Neural progenitor cell (in vitro differentiated cells): Measurements from ENCODE around the gene PSMB4. TPM values are rescaled to one million over a fixed set of nuclear protein-coding genes. Genes with fewer than 3 reads are reported as not detected.
"Not testable (repeated sequence)": the region's sequence is repeated elsewhere in the genome, so short reads cannot be mapped to it uniquely, and the experiment has no call there.

Experiments used
- DNase-seq: peaks from one replicate; pipeline ENCODE4 v3.0.0-alpha.2; 2016; ENCODE audit warnings: low spot score
- H2AFZ ChIP-seq: fragments of 200-600 bp; sonication (generic); replicated peaks from 2 replicates; pipeline ENCODE4 v1.6.1; 2016; ENCODE audit warnings: antibody characterized with exemption
- H3F3A ChIP-seq: fragments of 200-600 bp; sonication (generic); 2 replicates; pipeline ENCODE4 v1.6.1; 2016; ENCODE audit warnings: antibody characterized with exemption, low read depth
- H3K27ac ChIP-seq: fragments of 200-600 bp; sonication (generic); 2 replicates; pipeline ENCODE4 v1.5.1; 2016; ENCODE audit warnings: mild to moderate bottlenecking
- H3K27me3 ChIP-seq: fragments of 200-600 bp; sonication (generic); 2 replicates; pipeline ENCODE4 v1.6.1; 2016; ENCODE audit warnings: mild to moderate bottlenecking, moderate library complexity
- H3K36me3 ChIP-seq: fragments of 200-600 bp; sonication (generic); 2 replicates; pipeline ENCODE4 v1.5.1; 2016
- H3K4me1 ChIP-seq: fragments of 200-600 bp; sonication (generic); 2 replicates; pipeline ENCODE4 v1.6.1; 2016; ENCODE audit warnings: mixed run types
- H3K4me2 ChIP-seq: fragments of 200-600 bp; sonication (generic); 2 replicates; pipeline ENCODE4 v1.6.1; 2016
- H3K4me3 ChIP-seq: fragments of 200-600 bp; sonication (generic); 2 replicates; pipeline ENCODE4 v1.5.1; 2016
- H3K79me2 ChIP-seq: fragments of 200-600 bp; sonication (generic); 2 replicates; pipeline ENCODE4 v1.6.1; 2016; ENCODE audit warnings: low read depth
- H3K9ac ChIP-seq: fragments of 200-600 bp; sonication (generic); 2 replicates; pipeline ENCODE4 v1.6.1; 2016
- H3K9me3 ChIP-seq: fragments of 200-600 bp; sonication (generic); 2 replicates; pipeline ENCODE4 v1.5.1; 2016; ENCODE audit warnings: low read depth
- H4K20me1 ChIP-seq: fragments of 200-600 bp; sonication (generic); 2 replicates; pipeline ENCODE4 v1.6.1; 2016; ENCODE audit warnings: low read depth
- H3K27ac Mint-ChIP-seq: 3 replicates; pipeline ENCODE4 v1.8.0; 2021; ENCODE audit warnings: mixed read lengths
- H3K27me3 Mint-ChIP-seq: 2 replicates; pipeline ENCODE4 v1.8.0; 2022; ENCODE audit warnings: low read depth, mild to moderate bottlenecking, inconsistent platforms, moderate library complexity, mixed read lengths; ENCODE audit not compliant: insufficient read depth
- H3K36me3 Mint-ChIP-seq: 3 replicates; pipeline ENCODE4 v1.8.0; 2021; ENCODE audit warnings: mixed read lengths
- H3K4me1 Mint-ChIP-seq: 3 replicates; pipeline ENCODE4 v1.8.0; 2021; ENCODE audit warnings: mixed read lengths
- H3K4me3 Mint-ChIP-seq: 3 replicates; pipeline ENCODE4 v1.8.0; 2021; ENCODE audit warnings: mild to moderate bottlenecking, moderate library complexity, mixed read lengths
- H3K9me3 Mint-ChIP-seq: 3 replicates; pipeline ENCODE4 v1.8.0; 2020; ENCODE audit warnings: mixed read lengths
- EZH2 ChIP-seq: fragments of 200-600 bp; sonication (generic); IDR thresholded peaks from 2 replicates; pipeline ENCODE4 v1.6.1; 2017; ENCODE audit warnings: antibody characterized with exemption, mild to moderate bottlenecking, moderate library complexity
- EZH2phosphoT487 ChIP-seq: fragments of 200-600 bp; sonication (generic); IDR thresholded peaks from 2 replicates; pipeline ENCODE4 v1.6.1; 2017; ENCODE audit warnings: antibody characterized with exemption
- total RNA-seq: library from RNA; depleted of rRNA; stranded (reverse); fragments of >200 nt; gene quantifications from 2 replicates; pipeline ENCODE4 v1.2.3, GENCODE V29; 2015; ENCODE audit warnings: low replicate concordance
- TF ChIP-seq, protein P1 (sequence below): fragments of 200-600 bp; sonication (generic); IDR thresholded peaks from 2 replicates; pipeline ENCODE4 v1.5.1; 2017; ENCODE audit warnings: antibody characterized with exemption, mild to moderate bottlenecking

The PSMB4 gene
- total RNA-seq, 1 donor from 2014 or later, result 267 TPM

DNA sequence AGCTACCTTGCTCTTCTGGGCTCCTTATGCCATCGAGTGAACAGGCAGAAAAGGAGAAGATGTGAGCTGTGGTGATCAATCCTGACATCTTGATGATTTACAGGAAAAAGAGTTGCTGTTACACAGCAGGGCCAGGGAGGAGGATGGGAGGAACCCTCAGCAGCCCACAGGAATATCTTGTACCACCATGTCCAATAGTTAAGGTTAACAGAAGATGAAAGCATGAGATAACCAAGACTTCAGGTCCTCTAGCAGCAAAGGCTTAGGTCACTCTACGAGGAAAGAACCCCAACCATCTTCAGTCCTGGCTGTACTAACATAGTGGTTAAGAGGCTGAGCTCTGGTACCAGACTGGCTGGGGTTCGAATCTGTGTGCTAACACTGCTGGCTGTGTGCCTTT lies 14.8 kb upstream of the PSMB4 start:
- Histone ChIP-seq H3K27ac (no peak overlapping the region), H3F3A (no peaks in the 10 kb centered on the region), H2AFZ (no peak overlapping the region), H3K4me3 (no peak overlapping the region), H3K27me3 (no peaks in the 10 kb centered on the region), H3K79me2 (no peaks in the 10 kb centered on the region), H3K4me2 (no peak overlapping the region), H4K20me1 (no peaks in the 10 kb centered on the region), H3K36me3 (no peaks in the 10 kb centered on the region), H3K9ac (no peak overlapping the region), H3K4me1 (no peaks in the 10 kb centered on the region), H3K9me3 (no peaks in the 10 kb centered on the region)
- no peak for DNase-seq
- no peaks in the 10 kb centered on the region for H3K4me1 Mint-ChIP-seq
- no peak overlapping the region for H3K27ac Mint-ChIP-seq
- H3K9me3 Mint-ChIP-seq, result peaks cover 5% of the 10 kb centered on the region
- H3K27me3 Mint-ChIP-seq, result no peaks in the 10 kb centered on the region
- H3K36me3 Mint-ChIP-seq, result no peaks in the 10 kb centered on the region
- no peak for TF ChIP-seq EZH2phosphoT487
- no peak for TF ChIP-seq EZH2
- TF ChIP-seq, protein P1, sequence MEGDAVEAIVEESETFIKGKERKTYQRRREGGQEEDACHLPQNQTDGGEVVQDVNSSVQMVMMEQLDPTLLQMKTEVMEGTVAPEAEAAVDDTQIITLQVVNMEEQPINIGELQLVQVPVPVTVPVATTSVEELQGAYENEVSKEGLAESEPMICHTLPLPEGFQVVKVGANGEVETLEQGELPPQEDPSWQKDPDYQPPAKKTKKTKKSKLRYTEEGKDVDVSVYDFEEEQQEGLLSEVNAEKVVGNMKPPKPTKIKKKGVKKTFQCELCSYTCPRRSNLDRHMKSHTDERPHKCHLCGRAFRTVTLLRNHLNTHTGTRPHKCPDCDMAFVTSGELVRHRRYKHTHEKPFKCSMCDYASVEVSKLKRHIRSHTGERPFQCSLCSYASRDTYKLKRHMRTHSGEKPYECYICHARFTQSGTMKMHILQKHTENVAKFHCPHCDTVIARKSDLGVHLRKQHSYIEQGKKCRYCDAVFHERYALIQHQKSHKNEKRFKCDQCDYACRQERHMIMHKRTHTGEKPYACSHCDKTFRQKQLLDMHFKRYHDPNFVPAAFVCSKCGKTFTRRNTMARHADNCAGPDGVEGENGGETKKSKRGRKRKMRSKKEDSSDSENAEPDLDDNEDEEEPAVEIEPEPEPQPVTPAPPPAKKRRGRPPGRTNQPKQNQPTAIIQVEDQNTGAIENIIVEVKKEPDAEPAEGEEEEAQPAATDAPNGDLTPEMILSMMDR, result no peak
- H3K4me3 Mint-ChIP-seq, result no peak overlapping the region

DNA sequence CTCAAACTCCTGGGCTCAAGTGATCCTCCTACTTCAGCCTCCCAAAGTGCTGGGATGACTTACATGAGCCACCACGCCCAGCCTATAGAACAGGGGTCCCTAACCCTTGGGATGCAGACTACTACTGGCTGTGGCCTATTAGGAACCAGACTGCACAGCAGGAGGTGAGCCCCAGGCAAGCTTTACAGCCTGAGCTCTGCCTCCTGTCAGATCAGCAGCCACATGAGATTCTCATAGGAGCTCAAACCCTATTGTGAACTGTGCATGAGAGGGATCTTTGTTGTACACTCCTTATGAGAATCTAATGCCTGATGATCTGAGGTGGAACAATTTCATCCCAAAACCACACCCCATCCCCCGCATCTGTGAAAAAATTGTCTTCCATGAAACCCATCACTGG lies 13.4 kb upstream of the PSMB4 start:
- Mint-ChIP-seq H3K4me3 (no peak overlapping the region), H3K27me3 (peaks cover under 1% of the 10 kb centered on the region), H3K4me1 (no peaks in the 10 kb centered on the region), H3K27ac (no peak overlapping the region), H3K36me3 (no peaks in the 10 kb centered on the region), H3K9me3 (peaks cover 5% of the 10 kb centered on the region)
- Histone ChIP-seq H3K79me2 (no peaks in the 10 kb centered on the region), H3K9me3 (no peaks in the 10 kb centered on the region), H2AFZ (no peak overlapping the region), H3F3A (no peaks in the 10 kb centered on the region), H3K27me3 (no peaks in the 10 kb centered on the region), H3K36me3 (no peaks in the 10 kb centered on the region), H3K9ac (no peak overlapping the region), H3K27ac (no peak overlapping the region), H4K20me1 (no peaks in the 10 kb centered on the region), H3K4me3 (no peak overlapping the region), H3K4me2 (no peak overlapping the region), H3K4me1 (no peaks in the 10 kb centered on the region)
- TF ChIP-seq, protein P1, result no peak
- TF ChIP-seq EZH2 (no peak), EZH2phosphoT487 (no peak)
- DNase-seq, result no peak

DNA sequence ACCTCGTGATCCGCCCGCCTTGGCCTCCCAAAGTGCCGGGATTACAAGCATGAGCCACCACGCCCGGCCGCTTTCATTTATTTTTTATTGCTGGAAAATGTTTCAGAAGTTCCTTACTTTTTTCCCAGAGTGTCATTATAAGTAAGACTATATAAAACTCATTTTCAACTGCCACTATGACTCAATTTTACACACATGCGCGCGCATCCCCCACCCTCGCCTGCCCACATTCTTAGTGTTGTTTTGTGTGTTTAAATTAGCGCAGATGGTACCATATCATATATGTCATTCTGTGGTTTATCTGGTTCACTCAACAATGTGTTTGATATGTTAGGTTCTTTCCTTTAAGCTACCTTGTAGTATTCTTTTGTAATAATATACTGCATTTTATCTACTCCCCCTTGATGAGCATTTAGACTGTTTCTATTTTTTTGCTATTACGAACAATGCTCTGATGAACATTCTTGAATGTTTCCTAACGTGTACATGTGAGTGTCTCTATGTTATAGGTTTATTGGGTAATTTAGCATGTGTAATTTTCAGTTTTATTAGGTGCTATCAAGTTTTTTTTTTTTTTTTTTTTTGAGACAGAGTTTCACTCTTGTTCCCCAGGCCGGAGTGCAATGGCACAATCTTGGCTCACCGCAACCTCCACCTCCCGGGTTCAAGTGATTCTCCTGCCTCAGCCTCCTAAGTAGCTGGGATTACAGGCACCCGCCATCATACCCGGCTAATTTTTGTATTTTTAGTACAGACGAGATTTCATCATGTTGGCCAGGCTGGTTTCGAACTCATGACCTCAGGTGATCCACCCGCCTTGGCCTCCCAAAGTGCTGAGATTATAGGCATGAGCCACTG lies 8.9 kb upstream of the PSMB4 start:
- not testable (repeated sequence) for H3K27me3 ChIP-seq, DNase-seq, H3K27me3 Mint-ChIP-seq, H4K20me1 ChIP-seq, H3K9ac ChIP-seq, H3F3A ChIP-seq, H2AFZ ChIP-seq, H3K4me2 ChIP-seq, H3K9me3 ChIP-seq, H3K4me1 Mint-ChIP-seq, H3K36me3 ChIP-seq, H3K4me3 Mint-ChIP-seq, H3K4me1 ChIP-seq, H3K36me3 Mint-ChIP-seq, H3K4me3 ChIP-seq, H3K27ac Mint-ChIP-seq, H3K27ac ChIP-seq, H3K79me2 ChIP-seq
- peaks cover 16% of the 10 kb centered on the region for H3K9me3 Mint-ChIP-seq

DNA sequence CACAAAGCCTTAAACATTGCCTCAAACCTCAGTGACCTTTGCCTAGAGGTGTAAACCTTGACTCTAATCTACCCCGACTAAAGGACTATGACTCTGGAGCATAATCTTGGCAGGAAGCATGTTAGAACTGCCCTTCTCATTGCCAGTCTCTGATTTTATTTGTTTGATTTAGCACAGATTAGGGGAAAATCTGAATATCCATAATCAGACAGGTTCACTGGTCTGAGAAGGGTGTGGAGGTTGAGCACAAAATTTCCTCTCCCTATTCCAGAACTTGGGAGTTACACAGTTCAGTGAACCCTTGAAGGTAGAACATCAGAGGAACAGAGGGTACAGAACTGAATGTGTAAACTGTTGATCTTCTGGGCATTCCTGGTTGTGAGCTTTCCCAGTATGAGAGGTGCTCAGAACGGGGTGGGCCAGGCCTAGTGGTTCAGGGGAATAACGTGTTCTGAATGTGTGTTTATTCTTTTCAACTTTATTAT lies 8.3 kb upstream of the PSMB4 start:
- H3K27ac Mint-ChIP-seq, result no peak overlapping the region
- no peaks in the 10 kb centered on the region for H3K36me3 Mint-ChIP-seq
- no peak overlapping the region for H2AFZ ChIP-seq

More for the DNA sequence above, 8.3 kb upstream of the PSMB4 start:
- TF ChIP-seq EZH2phosphoT487, result no peak
- TF ChIP-seq EZH2, result no peak
- TF ChIP-seq, protein P1, result no peak
- Mint-ChIP-seq H3K4me1 (no peaks in the 10 kb centered on the region), H3K9me3 (peaks cover 16% of the 10 kb centered on the region), H3K27me3 (peaks cover 3% of the 10 kb centered on the region), H3K4me3 (no peak overlapping the region)
- Histone ChIP-seq H3K36me3 (no peaks in the 10 kb centered on the region), H3F3A (no peaks in the 10 kb centered on the region), H3K27ac (no peak overlapping the region), H3K4me1 (no peaks in the 10 kb centered on the region), H3K9ac (no peak overlapping the region), H4K20me1 (no peaks in the 10 kb centered on the region), H3K4me2 (no peak overlapping the region), H3K79me2 (no peaks in the 10 kb centered on the region), H3K27me3 (no peaks in the 10 kb centered on the region), H3K9me3 (no peaks in the 10 kb centered on the region), H3K4me3 (no peak overlapping the region)
- no peak for DNase-seq
